ENCODE data around the gene HEG1. TPM values are rescaled to one million over a fixed set of nuclear protein-coding genes. Genes with fewer than 3 reads are reported as not detected.

The HEG1 gene
- total RNA-seq, 2 experiments from 2014 or later, result 31.2 to 32.6 TPM

DNA sequence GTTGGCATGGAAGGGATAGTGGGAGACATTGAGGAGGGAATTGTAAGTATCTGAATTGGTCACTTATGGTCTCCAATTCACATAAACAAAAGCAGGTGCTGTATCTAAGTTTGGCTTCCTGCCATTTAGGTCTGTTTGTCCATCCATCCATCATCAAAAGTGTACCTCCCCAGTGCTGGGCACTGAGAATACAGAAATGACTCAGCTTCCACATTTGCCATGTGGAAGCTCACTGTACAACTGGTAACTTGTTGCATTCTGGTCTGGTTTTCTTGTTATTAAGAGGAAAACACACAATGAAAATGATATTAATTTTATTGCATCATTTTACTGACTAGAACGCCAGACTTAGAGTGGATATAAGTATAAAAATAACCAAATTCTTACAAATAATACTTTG, 90.4 kb downstream of the HEG1 start:
- Histone ChIP-seq H3K4me1 (ENCODE audit: insufficient read depth, low read length) (no peaks in the 10 kb centered on the region), H3K27ac (ENCODE audit: low read depth in 1 of 2, low read length in 2 of 2) (no peak overlapping the region), H3K36me3 (ENCODE audit: insufficient read depth, low read length) (peaks cover 14% of the 10 kb centered on the region), H3K9me3 (ENCODE audit: control insufficient read depth in 1 of 2, insufficient read depth in 1 of 2, low read length in 2 of 2) (no peaks in the 10 kb centered on the region), H3K4me3 (ENCODE audit: low read length) (no peak overlapping the region), H3K27me3 (ENCODE audit: control insufficient read depth in 1 of 2, insufficient read depth in 2 of 2, low read length in 2 of 2) (no peaks in the 10 kb centered on the region)
- no peak overlapping the region for H3K27ac Mint-ChIP-seq
- no peaks in the 10 kb centered on the region for H3K9me3 Mint-ChIP-seq
- H3K4me1 Mint-ChIP-seq (ENCODE audit: low read depth), result no peaks in the 10 kb centered on the region
- no peak overlapping the region for H3K4me3 Mint-ChIP-seq
- H3K27me3 Mint-ChIP-seq, result no peaks in the 10 kb centered on the region
- DNase-seq (no peak), ATAC-seq (ENCODE audit: poor library complexity) (no peak)
- CTCF ChIA-PET, result no interaction called here
- intact Hi-C loops (cut with DNase I, micrococcal nuclease), result no loop called here
- POLR2A ChIA-PET, result no interaction called here
- H3K36me3 Mint-ChIP-seq (ENCODE audit: low read depth), result peaks cover 20% of the 10 kb centered on the region
- TF ChIP-seq, protein P1, sequence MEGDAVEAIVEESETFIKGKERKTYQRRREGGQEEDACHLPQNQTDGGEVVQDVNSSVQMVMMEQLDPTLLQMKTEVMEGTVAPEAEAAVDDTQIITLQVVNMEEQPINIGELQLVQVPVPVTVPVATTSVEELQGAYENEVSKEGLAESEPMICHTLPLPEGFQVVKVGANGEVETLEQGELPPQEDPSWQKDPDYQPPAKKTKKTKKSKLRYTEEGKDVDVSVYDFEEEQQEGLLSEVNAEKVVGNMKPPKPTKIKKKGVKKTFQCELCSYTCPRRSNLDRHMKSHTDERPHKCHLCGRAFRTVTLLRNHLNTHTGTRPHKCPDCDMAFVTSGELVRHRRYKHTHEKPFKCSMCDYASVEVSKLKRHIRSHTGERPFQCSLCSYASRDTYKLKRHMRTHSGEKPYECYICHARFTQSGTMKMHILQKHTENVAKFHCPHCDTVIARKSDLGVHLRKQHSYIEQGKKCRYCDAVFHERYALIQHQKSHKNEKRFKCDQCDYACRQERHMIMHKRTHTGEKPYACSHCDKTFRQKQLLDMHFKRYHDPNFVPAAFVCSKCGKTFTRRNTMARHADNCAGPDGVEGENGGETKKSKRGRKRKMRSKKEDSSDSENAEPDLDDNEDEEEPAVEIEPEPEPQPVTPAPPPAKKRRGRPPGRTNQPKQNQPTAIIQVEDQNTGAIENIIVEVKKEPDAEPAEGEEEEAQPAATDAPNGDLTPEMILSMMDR (IDR thresholded peaks at IDR 0.05), result no peak

DNA sequence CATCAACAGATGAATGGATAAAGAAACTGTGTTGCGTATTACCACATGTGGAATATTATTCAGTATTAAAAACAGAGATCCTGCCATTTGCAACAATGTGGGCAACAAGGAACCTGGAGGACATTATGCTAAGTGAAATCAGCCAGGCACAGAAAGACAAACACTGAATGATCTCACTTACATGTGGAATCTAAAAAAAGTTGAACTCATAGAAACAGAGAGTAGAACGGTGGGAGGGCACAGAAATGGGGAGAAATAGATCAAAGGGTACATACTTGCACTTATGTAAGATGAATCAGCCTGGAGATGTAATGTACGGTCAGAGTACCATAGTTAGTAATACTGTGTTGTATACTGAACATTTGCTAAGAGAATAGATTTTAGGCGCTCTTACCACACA, 91.4 kb downstream of the HEG1 start:
- Mint-ChIP-seq H3K9me3 (no peaks in the 10 kb centered on the region), H3K4me3 (no peak overlapping the region), H3K27me3 (no peaks in the 10 kb centered on the region), H3K27ac (no peak overlapping the region), H3K4me1 (ENCODE audit: low read depth) (no peaks in the 10 kb centered on the region), H3K36me3 (ENCODE audit: low read depth) (peaks cover 13% of the 10 kb centered on the region)
- no peak for ATAC-seq (ENCODE audit: poor library complexity)
- no peaks in the 10 kb centered on the region for H3K4me1 ChIP-seq (ENCODE audit: insufficient read depth, low read length)
- POLR2A ChIA-PET, result no interaction called here
- H3K4me3 ChIP-seq (ENCODE audit: low read length), result no peak overlapping the region
- H3K27ac ChIP-seq (ENCODE audit: low read depth in 1 of 2, low read length in 2 of 2), result no peak overlapping the region
- TF ChIP-seq, protein P1 (IDR thresholded peaks at IDR 0.05), result no peak
- intact Hi-C loops (cut with DNase I, micrococcal nuclease), result no loop called here
- H3K27me3 ChIP-seq (ENCODE audit: control insufficient read depth in 1 of 2, insufficient read depth in 2 of 2, low read length in 2 of 2), result no peaks in the 10 kb centered on the region
- no peaks in the 10 kb centered on the region for H3K9me3 ChIP-seq (ENCODE audit: control insufficient read depth in 1 of 2, insufficient read depth in 1 of 2, low read length in 2 of 2)
- H3K36me3 ChIP-seq (ENCODE audit: insufficient read depth, low read length), result peaks cover 7% of the 10 kb centered on the region
- DNase-seq, result no peak
- CTCF ChIA-PET, result no interaction called here

DNA sequence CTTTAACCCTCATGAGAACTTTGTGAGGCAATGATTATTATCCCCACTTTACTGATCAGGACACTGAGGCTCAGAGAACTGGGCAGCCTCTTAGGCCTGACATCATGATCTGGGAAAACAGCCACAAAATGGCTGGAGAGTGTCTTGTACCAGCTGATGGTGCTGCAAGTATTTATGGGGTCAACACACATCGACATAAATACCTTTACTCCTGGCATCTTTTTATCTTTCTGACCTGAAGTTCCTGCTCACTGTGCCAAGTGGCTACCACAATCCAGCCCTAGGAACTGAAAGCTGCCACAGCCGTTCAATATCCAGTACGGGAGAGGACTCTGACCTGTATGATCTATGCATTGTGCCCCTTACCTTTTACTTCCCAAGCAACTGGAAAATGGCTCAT, 92.0 kb downstream of the HEG1 start:
- no peaks in the 10 kb centered on the region for H3K4me1 Mint-ChIP-seq (ENCODE audit: low read depth)

More for the DNA sequence above, 92.0 kb downstream of the HEG1 start:
- Histone ChIP-seq H3K27ac (ENCODE audit: low read depth in 1 of 2, low read length in 2 of 2) (no peak overlapping the region), H3K4me3 (ENCODE audit: low read length) (no peak overlapping the region), H3K27me3 (ENCODE audit: control insufficient read depth in 1 of 2, insufficient read depth in 2 of 2, low read length in 2 of 2) (no peaks in the 10 kb centered on the region), H3K4me1 (ENCODE audit: insufficient read depth, low read length) (no peaks in the 10 kb centered on the region), H3K36me3 (ENCODE audit: insufficient read depth, low read length) (peaks cover 5% of the 10 kb centered on the region), H3K9me3 (ENCODE audit: control insufficient read depth in 1 of 2, insufficient read depth in 1 of 2, low read length in 2 of 2) (no peaks in the 10 kb centered on the region)
- Mint-ChIP-seq H3K4me3 (no peak overlapping the region), H3K27ac (no peak overlapping the region), H3K9me3 (no peaks in the 10 kb centered on the region), H3K27me3 (no peaks in the 10 kb centered on the region), H3K36me3 (ENCODE audit: low read depth) (peaks cover 6% of the 10 kb centered on the region)
- intact Hi-C loops (cut with DNase I, micrococcal nuclease), result no loop called here
- no peak for DNase-seq
- CTCF ChIA-PET, result no interaction called here
- POLR2A ChIA-PET, result no interaction called here
- TF ChIP-seq, protein P1 (IDR thresholded peaks at IDR 0.05), result no peak
- no peak for ATAC-seq (ENCODE audit: poor library complexity)

Data from CD4-positive, alpha-beta T cell (primary cell).